Measurements from ENCODE around the gene PLIN4. TPM values are rescaled to one million over a fixed set of nuclear protein-coding genes. Genes with fewer than 3 reads are reported as not detected.
"Not testable (repeated sequence)": the region's sequence is repeated elsewhere in the genome, so short reads cannot be mapped to it uniquely, and the experiment has no call there.

The PLIN4 gene
- total RNA-seq, 1 donor from 2014 or later, result 0.25 TPM

DNA sequence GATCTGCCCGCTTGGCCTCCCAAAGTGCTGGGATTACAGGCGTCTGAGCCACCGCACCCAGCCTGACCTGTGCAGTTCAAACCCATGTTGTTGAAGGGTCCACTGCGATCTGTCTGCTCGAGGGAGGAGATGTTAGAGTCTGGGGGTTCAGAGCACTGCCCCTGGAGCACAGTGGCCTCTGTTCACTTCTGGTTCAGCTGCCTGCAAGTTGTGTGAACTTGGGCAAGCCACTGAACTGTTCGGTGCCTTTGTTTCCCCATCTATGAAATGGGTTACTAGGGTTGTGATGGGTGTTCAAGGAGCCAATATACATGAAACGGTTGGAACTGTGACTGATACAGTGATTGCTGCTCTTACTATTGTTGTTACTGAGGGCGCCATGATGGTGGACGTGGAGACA, 15.0 kb upstream of the PLIN4 start:
- no peaks in the 10 kb centered on the region for H3K9me3 Mint-ChIP-seq
- no peaks in the 10 kb centered on the region for H3K36me3 Mint-ChIP-seq
- no peak overlapping the region for H3K27ac Mint-ChIP-seq
- peaks cover 4% of the 10 kb centered on the region for H3K4me1 Mint-ChIP-seq
- peaks cover 14% of the 10 kb centered on the region for H3K27me3 Mint-ChIP-seq (ENCODE audit: low read depth)
- H3K4me3 Mint-ChIP-seq, result no peak overlapping the region
- TF ChIP-seq, protein P1, sequence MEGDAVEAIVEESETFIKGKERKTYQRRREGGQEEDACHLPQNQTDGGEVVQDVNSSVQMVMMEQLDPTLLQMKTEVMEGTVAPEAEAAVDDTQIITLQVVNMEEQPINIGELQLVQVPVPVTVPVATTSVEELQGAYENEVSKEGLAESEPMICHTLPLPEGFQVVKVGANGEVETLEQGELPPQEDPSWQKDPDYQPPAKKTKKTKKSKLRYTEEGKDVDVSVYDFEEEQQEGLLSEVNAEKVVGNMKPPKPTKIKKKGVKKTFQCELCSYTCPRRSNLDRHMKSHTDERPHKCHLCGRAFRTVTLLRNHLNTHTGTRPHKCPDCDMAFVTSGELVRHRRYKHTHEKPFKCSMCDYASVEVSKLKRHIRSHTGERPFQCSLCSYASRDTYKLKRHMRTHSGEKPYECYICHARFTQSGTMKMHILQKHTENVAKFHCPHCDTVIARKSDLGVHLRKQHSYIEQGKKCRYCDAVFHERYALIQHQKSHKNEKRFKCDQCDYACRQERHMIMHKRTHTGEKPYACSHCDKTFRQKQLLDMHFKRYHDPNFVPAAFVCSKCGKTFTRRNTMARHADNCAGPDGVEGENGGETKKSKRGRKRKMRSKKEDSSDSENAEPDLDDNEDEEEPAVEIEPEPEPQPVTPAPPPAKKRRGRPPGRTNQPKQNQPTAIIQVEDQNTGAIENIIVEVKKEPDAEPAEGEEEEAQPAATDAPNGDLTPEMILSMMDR (IDR thresholded peaks at IDR 0.05; ENCODE audit: unreplicated experiment), result no peak
- no peak for DNase-seq (ENCODE audit: low spot score in 2 of 2, unreplicated experiment in 2 of 2)

DNA sequence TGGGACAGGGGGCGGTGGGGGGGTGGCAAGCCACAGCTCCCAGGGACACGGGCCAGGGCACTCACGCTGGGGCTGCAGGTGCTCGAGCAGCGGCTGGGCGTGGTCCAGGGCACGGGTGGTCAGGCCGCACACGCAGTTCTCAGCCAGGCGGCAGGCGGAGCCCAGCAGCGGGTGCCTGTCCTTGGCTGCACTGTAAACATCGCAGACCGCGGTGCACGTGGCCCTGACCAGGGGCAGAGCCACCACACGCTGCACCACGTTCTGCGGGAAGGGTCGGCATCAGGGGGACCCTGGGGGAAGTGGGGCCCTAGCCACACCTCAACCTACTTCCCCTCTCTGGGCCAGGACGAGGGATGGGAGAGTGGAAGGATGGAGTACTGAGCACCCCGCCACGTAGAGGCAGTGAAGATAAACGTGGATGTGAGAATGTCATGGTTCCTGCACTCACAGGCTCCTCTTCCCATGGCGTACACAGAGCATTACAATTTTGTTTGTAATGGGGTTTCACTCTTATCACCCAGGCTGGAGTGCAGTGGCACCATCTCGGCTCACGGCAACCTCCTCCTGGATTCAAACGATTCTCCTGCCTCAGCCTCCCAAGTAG, 13.4 kb upstream of the PLIN4 start:
- no peaks in the 10 kb centered on the region for H3K36me3 Mint-ChIP-seq
- peaks cover 4% of the 10 kb centered on the region for H3K4me1 Mint-ChIP-seq
- no peak overlapping the region for H3K4me3 Mint-ChIP-seq
- no peak for DNase-seq (ENCODE audit: low spot score in 2 of 2, unreplicated experiment in 2 of 2)
- H3K27ac Mint-ChIP-seq, result no peak overlapping the region
- peaks cover 14% of the 10 kb centered on the region for H3K27me3 Mint-ChIP-seq (ENCODE audit: low read depth)
- TF ChIP-seq, protein P1 (IDR thresholded peaks at IDR 0.05; ENCODE audit: unreplicated experiment), result no peak
- H3K9me3 Mint-ChIP-seq, result no peaks in the 10 kb centered on the region

DNA sequence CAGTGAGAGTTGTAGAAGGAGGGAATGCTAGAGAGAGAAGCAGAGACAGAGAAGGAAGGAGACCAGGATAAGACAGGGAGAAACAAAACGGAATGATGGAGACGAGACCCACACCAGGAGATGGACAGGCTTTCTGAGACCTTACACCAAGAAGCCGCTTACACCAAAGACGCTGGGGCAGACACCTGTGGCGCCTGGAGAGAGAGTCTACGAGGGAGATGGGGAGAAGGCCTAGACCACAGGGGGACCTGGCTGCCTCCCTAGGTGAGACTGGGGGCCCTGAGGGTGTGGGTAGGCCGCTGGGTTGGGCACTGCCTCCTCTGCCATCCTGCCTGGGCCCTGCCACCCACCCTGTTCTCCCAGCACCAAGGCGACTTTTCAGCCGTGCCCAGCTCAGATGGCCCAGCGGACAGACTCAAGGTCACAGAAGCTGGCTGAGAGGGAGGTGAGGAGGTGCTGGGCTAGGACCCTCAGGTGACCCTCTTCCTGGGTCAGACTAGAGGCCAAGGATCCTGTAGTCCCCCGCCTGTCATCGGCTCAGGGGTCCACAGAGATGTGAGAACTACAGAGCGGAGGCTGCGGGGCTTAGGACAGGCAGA, 11.7 kb upstream of the PLIN4 start:
- Mint-ChIP-seq H3K9me3 (no peaks in the 10 kb centered on the region), H3K36me3 (no peaks in the 10 kb centered on the region), H3K27me3 (ENCODE audit: low read depth) (peaks cover 10% of the 10 kb centered on the region), H3K4me1 (no peaks in the 10 kb centered on the region), H3K4me3 (no peak overlapping the region), H3K27ac (no peak overlapping the region)
- no peak for DNase-seq (ENCODE audit: low spot score in 2 of 2, unreplicated experiment in 2 of 2)
- TF ChIP-seq, protein P1 (IDR thresholded peaks at IDR 0.05; ENCODE audit: unreplicated experiment), result no peak

DNA sequence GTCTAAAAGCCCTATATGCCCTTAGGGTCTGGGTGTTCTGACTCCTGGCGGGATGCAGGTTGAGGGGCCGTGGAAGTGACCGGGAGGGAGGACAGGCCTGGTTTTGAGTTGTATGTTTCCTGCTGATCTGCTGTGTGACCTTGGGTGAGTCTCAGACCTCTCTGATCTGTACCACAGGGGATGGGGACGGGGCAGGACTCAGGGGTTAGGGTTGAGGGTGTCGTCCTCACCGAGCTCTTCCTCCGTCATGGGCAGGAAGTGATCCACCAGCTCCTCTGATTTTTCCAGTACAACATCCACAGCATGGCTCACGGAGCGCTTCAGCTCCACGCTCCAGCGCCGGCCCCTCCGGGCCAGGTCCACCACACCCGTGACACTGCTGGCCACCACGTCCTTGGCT, 10.6 kb upstream of the PLIN4 start:
- H3K27me3 Mint-ChIP-seq (ENCODE audit: low read depth), result peaks cover 7% of the 10 kb centered on the region
- H3K27ac Mint-ChIP-seq, result no peak overlapping the region
- no peaks in the 10 kb centered on the region for H3K36me3 Mint-ChIP-seq
- no peak for DNase-seq (ENCODE audit: low spot score in 2 of 2, unreplicated experiment in 2 of 2)
- TF ChIP-seq, protein P1 (IDR thresholded peaks at IDR 0.05; ENCODE audit: unreplicated experiment), result no peak
- H3K4me3 Mint-ChIP-seq, result no peak overlapping the region
- no peaks in the 10 kb centered on the region for H3K9me3 Mint-ChIP-seq
- no peaks in the 10 kb centered on the region for H3K4me1 Mint-ChIP-seq

DNA sequence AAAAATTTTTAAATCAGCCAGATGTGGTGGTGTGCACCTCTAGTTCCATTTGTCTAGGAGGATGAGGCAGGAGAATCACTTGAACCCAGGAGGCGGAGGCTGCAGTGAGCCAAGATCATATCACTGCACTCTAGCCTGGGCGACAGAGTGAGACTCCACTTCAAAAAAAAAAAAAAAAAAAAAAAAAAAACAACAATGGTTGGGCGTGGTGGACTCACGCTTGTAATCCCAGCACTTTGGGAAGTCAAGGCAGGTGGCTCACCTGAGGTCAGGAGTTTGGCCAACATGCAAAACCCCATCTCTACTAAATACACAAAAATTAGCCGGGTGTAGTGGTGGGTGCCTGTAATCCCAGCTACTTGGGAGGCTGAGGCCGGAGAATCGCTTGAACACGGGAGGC, 9.1 kb upstream of the PLIN4 start:
- not testable (repeated sequence) for H3K27me3 Mint-ChIP-seq (ENCODE audit: low read depth); H3K4me1 Mint-ChIP-seq; H3K4me3 Mint-ChIP-seq; H3K9me3 Mint-ChIP-seq; H3K36me3 Mint-ChIP-seq; DNase-seq (ENCODE audit: low spot score in 2 of 2, unreplicated experiment in 2 of 2); H3K27ac Mint-ChIP-seq

DNA sequence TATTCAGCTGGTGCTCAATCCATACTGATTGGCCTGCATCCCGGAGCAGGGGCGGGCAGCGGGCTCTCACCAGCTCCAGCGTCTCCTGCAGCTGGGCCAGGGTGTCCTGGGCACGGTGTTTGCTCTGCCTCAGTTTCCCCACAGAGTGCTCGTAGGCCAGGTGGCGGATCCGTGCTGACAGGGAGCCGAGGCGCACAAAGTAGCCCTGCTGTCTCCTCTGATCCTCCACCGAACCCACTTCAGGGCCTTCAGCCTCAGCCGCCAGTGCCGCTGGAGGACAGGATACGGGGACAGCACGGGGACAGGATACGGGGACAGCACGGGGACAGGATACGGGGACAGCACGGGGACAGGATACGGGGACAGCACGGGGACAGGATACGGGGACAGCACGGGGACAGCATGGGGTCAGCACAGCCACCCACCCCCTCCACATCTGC, 7.3 kb upstream of the PLIN4 start:
- TF ChIP-seq, protein P1 (IDR thresholded peaks at IDR 0.05; ENCODE audit: unreplicated experiment), result no peak
- Mint-ChIP-seq H3K4me3 (no peak overlapping the region), H3K36me3 (no peaks in the 10 kb centered on the region), H3K27me3 (ENCODE audit: low read depth) (peaks cover 2% of the 10 kb centered on the region), H3K9me3 (no peaks in the 10 kb centered on the region), H3K4me1 (no peaks in the 10 kb centered on the region), H3K27ac (no peak overlapping the region)
- DNase-seq (ENCODE audit: low spot score in 2 of 2, unreplicated experiment in 2 of 2), result no peak
